AG04449 (cell line): ENCODE data around the gene DYNC2H1.

Source experiments
- CTCF ChIA-PET: fragments of 350-600 bp; formaldehyde crosslinking; extraction: SDS; loops from one replicate; lab custom pipeline; 2021; ENCODE audit warnings: antibody characterized with exemption; lab: Yijun Ruan, JAX
- POLR2A ChIA-PET: fragments of 400-600, 350-600 bp; formaldehyde crosslinking; extraction: SDS; loops from one replicate; lab custom pipeline; 2020; ENCODE audit warnings: antibody characterized with exemption, inconsistent platforms; lab: Yijun Ruan, JAX
- DNase-seq: peaks from one replicate; pipeline ENCODE4 v3.0.0-alpha.2; 2010; ENCODE audit warnings: low read depth, low spot score
- H3K4me3 ChIP-seq: 2 replicates; pipeline ENCODE4 v1.5.1; 2011; ENCODE audit warnings: low read depth, mild to moderate bottlenecking, control low read depth, low read length
- CTCF ChIP-seq: IDR thresholded peaks from one replicate; pipeline ENCODE4 v1.5.1; 2011; ENCODE audit warnings: mild to moderate bottlenecking, moderate library complexity, low read length, control low read depth, inconsistent platforms; ENCODE audit not compliant: insufficient read depth; ENCODE audit errors: missing control alignments

DYNC2H1 gene

GRCh38 chr11:103327721-103328120, 218.5 kb downstream of the DYNC2H1 start:
- no peak overlapping the region for H3K4me3 ChIP-seq
- no peak for DNase-seq
- ChIA-PET CTCF (interaction anchor here (1.8 to 7.3 kb wide), 3 partner anchors 11 to 275 kb away, joined by 6 to 91 read pairs (median 41); no protein-coding TSS in a partner anchor), POLR2A (no interaction called here)
- TF ChIP-seq CTCF, result no peak

- ChIA-PET CTCF (interaction anchor here (1.0 to 2.3 kb wide), 2 partner anchors 9 to 205 kb away, joined by 3 to 6 read pairs; no protein-coding TSS in a partner anchor), POLR2A (no interaction called here)
- TF ChIP-seq CTCF, result no peak
These were observed 223.2 kb downstream of the DYNC2H1 start for GRCh38 chr11:103332409-103332808.

GRCh38 chr11:103338621-103339484, 229.6 kb downstream of the DYNC2H1 start:
- no peak for DNase-seq
- no peak overlapping the region for H3K4me3 ChIP-seq
- POLR2A ChIA-PET, result no interaction called here
- TF ChIP-seq CTCF, result peak; percentile 31
- CTCF ChIA-PET, result interaction anchor here (0.7 to 3.4 kb wide), 6 partner anchors 9 to 264 kb away, joined by 3 to 13 read pairs (median 6); no protein-coding TSS in a partner anchor

More at GRCh38 chr11:103332409-103332808, 223.2 kb downstream of the DYNC2H1 start:
- no peak for DNase-seq
- no peak overlapping the region for H3K4me3 ChIP-seq

- ChIA-PET CTCF (interaction anchor here (1.6 to 3.4 kb wide), 4 partner anchors 9 to 261 kb away, joined by 5 to 13 read pairs (median 8); no protein-coding TSS in a partner anchor), POLR2A (no interaction called here)
- no peak for TF ChIP-seq CTCF
- DNase-seq, result no peak
- no peak overlapping the region for H3K4me3 ChIP-seq
These were observed 230.2 kb downstream of the DYNC2H1 start for GRCh38 chr11:103339485-103339857.

- H3K4me3 ChIP-seq, result no peak overlapping the region
- CTCF ChIA-PET, result interaction anchor here (0.7 to 1.6 kb wide), 3 partner anchors 18 to 264 kb away, joined by 3 to 6 read pairs (median 3); no protein-coding TSS in a partner anchor
- no peak for TF ChIP-seq CTCF
- POLR2A ChIA-PET, result no interaction called here
- DNase-seq, result no peak
These were observed 231.7 kb downstream of the DYNC2H1 start for GRCh38 chr11:103340956-103341355.

GRCh38 chr11:103344886-103345285, 235.7 kb downstream of the DYNC2H1 start:
- no peak for DNase-seq
- TF ChIP-seq CTCF, result no peak
- ChIA-PET POLR2A (no interaction called here), CTCF (no interaction called here)
- no peak overlapping the region for H3K4me3 ChIP-seq
